ENCODE results near the gene VRTN. TPM values are rescaled to one million over a fixed set of nuclear protein-coding genes. Genes with fewer than 3 reads are reported as not detected.
"Not testable (repeated sequence)": the region's sequence is repeated elsewhere in the genome, so short reads cannot be mapped to it uniquely, and the experiment has no call there.

Gene VRTN
- total RNA-seq, 1 experiment from 2014 or later = not detected

- Histone ChIP-seq H3K4me1 (replicated peaks) (no peaks in the 10 kb centered on the region), H3K27me3 (replicated peaks) (peaks cover 8% of the 10 kb centered on the region; the same call in 1 of the 2 replicates), H3K36me3 (no peaks in the 10 kb centered on the region)
These were observed 10.0 kb downstream of the VRTN start for GRCh38 chr14:74358176-74358829.

GRCh38 chr14:74360163-74360562 lies 11.9 kb downstream of the VRTN start:
- no peak for DNase-seq (ENCODE audit: low read depth in 1 of 2, low spot score in 2 of 2)
- Histone ChIP-seq H3K9me3 (replicated peaks) (no peaks in the 10 kb centered on the region), H3K27me3 (replicated peaks) (peaks cover 8% of the 10 kb centered on the region; the same call in 1 of the 2 replicates)

More at GRCh38 chr14:74358176-74358829, 10.0 kb downstream of the VRTN start:
- Histone ChIP-seq H3K9me3 (replicated peaks) (no peaks in the 10 kb centered on the region), H3K27ac (no peak overlapping the region), H3K4me3 (no peak overlapping the region)
- DNase-seq (ENCODE audit: low read depth in 1 of 2, low spot score in 2 of 2) = no peak

GRCh38 chr14:74362361-74362915 lies 14.2 kb downstream of the VRTN start:
- DNase-seq (ENCODE audit: low read depth in 1 of 2, low spot score in 2 of 2) = peak; percentile 33 to 73
- Histone ChIP-seq H3K27me3 (replicated peaks) (peaks cover 8% of the 10 kb centered on the region; the same call in 1 of the 2 replicates), H3K9me3 (replicated peaks) (no peaks in the 10 kb centered on the region), H3K27ac (no peak overlapping the region), H3K36me3 (no peaks in the 10 kb centered on the region), H3K4me1 (replicated peaks) (no peaks in the 10 kb centered on the region), H3K4me3 (no peak overlapping the region)

More at GRCh38 chr14:74360163-74360562, 11.9 kb downstream of the VRTN start:
- Histone ChIP-seq H3K27ac (no peak overlapping the region), H3K4me3 (no peak overlapping the region), H3K4me1 (replicated peaks) (no peaks in the 10 kb centered on the region), H3K36me3 (no peaks in the 10 kb centered on the region)

GRCh38 chr14:74364271-74364880 lies 16.1 kb downstream of the VRTN start:
- H3K27me3 ChIP-seq (replicated peaks) = peaks cover 8% of the 10 kb centered on the region; the same call in 1 of the 2 replicates

GRCh38 chr14:74368026-74368425 lies 19.8 kb downstream of the VRTN start:
- Histone ChIP-seq H3K27me3 (replicated peaks) (peaks cover 2% of the 10 kb centered on the region), H3K4me1 (replicated peaks) (no peaks in the 10 kb centered on the region), H3K36me3 (no peaks in the 10 kb centered on the region), H3K27ac (no peak overlapping the region), H3K9me3 (replicated peaks) (no peaks in the 10 kb centered on the region), H3K4me3 (no peak overlapping the region)
- no peak for DNase-seq (ENCODE audit: low read depth in 1 of 2, low spot score in 2 of 2)

More at GRCh38 chr14:74364271-74364880, 16.1 kb downstream of the VRTN start:
- no peak overlapping the region for H3K4me3 ChIP-seq
- no peaks in the 10 kb centered on the region for H3K36me3 ChIP-seq
- no peaks in the 10 kb centered on the region for H3K4me1 ChIP-seq (replicated peaks)
- no peak overlapping the region for H3K27ac ChIP-seq
- no peaks in the 10 kb centered on the region for H3K9me3 ChIP-seq (replicated peaks)
- no peak for DNase-seq (ENCODE audit: low read depth in 1 of 2, low spot score in 2 of 2)

GRCh38 chr14:74368441-74368840 lies 20.2 kb downstream of the VRTN start:
- Histone ChIP-seq H3K27ac (no peak overlapping the region), H3K9me3 (replicated peaks) (no peaks in the 10 kb centered on the region), H3K4me1 (replicated peaks) (no peaks in the 10 kb centered on the region), H3K27me3 (replicated peaks) (no peaks in the 10 kb centered on the region; the same call in 1 of the 2 replicates), H3K4me3 (no peak overlapping the region), H3K36me3 (no peaks in the 10 kb centered on the region)
- DNase-seq (ENCODE audit: low read depth in 1 of 2, low spot score in 2 of 2) = no peak

- Histone ChIP-seq H3K4me3 (no peak overlapping the region), H3K36me3 (no peaks in the 10 kb centered on the region), H3K9me3 (replicated peaks) (no peaks in the 10 kb centered on the region), H3K27ac (no peak overlapping the region), H3K27me3 (replicated peaks) (no peaks in the 10 kb centered on the region), H3K4me1 (replicated peaks) (peaks cover 5% of the 10 kb centered on the region)
- no peak for DNase-seq (ENCODE audit: low read depth in 1 of 2, low spot score in 2 of 2)
These were observed 29.9 kb downstream of the VRTN start for GRCh38 chr14:74377976-74378690.

GRCh38 chr14:74380172-74380571 lies 31.9 kb downstream of the VRTN start:
- Histone ChIP-seq H3K27ac (no peak overlapping the region), H3K36me3 (no peaks in the 10 kb centered on the region), H3K27me3 (replicated peaks) (no peaks in the 10 kb centered on the region), H3K9me3 (replicated peaks) (no peaks in the 10 kb centered on the region), H3K4me1 (replicated peaks) (peaks cover 5% of the 10 kb centered on the region), H3K4me3 (no peak overlapping the region)
- no peak for DNase-seq (ENCODE audit: low read depth in 1 of 2, low spot score in 2 of 2)

- Histone ChIP-seq H3K27ac (no peak overlapping the region), H3K27me3 (replicated peaks) (no peaks in the 10 kb centered on the region; the same call in 1 of the 2 replicates), H3K4me3 (no peak overlapping the region), H3K4me1 (replicated peaks) (peaks cover 5% of the 10 kb centered on the region), H3K36me3 (no peaks in the 10 kb centered on the region), H3K9me3 (replicated peaks) (no peaks in the 10 kb centered on the region)
- DNase-seq (ENCODE audit: low read depth in 1 of 2, low spot score in 2 of 2) = no peak
These were observed 32.6 kb downstream of the VRTN start for GRCh38 chr14:74380845-74381244.

GRCh38 chr14:74381571-74381970 lies 33.3 kb downstream of the VRTN start:
- not testable (repeated sequence) for H3K27ac ChIP-seq; H3K4me3 ChIP-seq; H3K36me3 ChIP-seq; H3K27me3 ChIP-seq (replicated peaks); H3K4me1 ChIP-seq (replicated peaks); H3K9me3 ChIP-seq (replicated peaks)
- peak in 1 of 2 experiments; percentile 17 for DNase-seq (ENCODE audit: low read depth in 1 of 2, low spot score in 2 of 2)

GRCh38 chr14:74382231-74382630 lies 34.0 kb downstream of the VRTN start:
- peaks cover 5% of the 10 kb centered on the region for H3K4me1 ChIP-seq (replicated peaks)
- H3K9me3 ChIP-seq (replicated peaks) = no peaks in the 10 kb centered on the region
- no peaks in the 10 kb centered on the region; the same call in 1 of the 2 replicates for H3K27me3 ChIP-seq (replicated peaks)
- no peak for DNase-seq (ENCODE audit: low read depth in 1 of 2, low spot score in 2 of 2)
- H3K36me3 ChIP-seq = no peaks in the 10 kb centered on the region
- no peak overlapping the region for H3K4me3 ChIP-seq
- H3K27ac ChIP-seq = no peak overlapping the region

GRCh38 chr14:74389980-74390379 lies 41.7 kb downstream of the VRTN start:
- no peak overlapping the region for H3K27ac ChIP-seq
- no peaks in the 10 kb centered on the region for H3K4me1 ChIP-seq (replicated peaks)
- H3K4me3 ChIP-seq = no peak overlapping the region
- peaks cover 8% of the 10 kb centered on the region for H3K27me3 ChIP-seq (replicated peaks)
- DNase-seq (ENCODE audit: low read depth in 1 of 2, low spot score in 2 of 2) = no peak
- no peaks in the 10 kb centered on the region for H3K36me3 ChIP-seq
- no peaks in the 10 kb centered on the region for H3K9me3 ChIP-seq (replicated peaks)

- DNase-seq (ENCODE audit: low read depth in 1 of 2, low spot score in 2 of 2); H3K9me3 ChIP-seq (replicated peaks); H3K4me1 ChIP-seq (replicated peaks); H3K4me3 ChIP-seq; H3K36me3 ChIP-seq; H3K27me3 ChIP-seq (replicated peaks); H3K27ac ChIP-seq: not testable (repeated sequence)
These were observed 42.2 kb downstream of the VRTN start for GRCh38 chr14:74390505-74390904.

- Histone ChIP-seq H3K27me3 (replicated peaks) (peaks cover 8% of the 10 kb centered on the region), H3K9me3 (replicated peaks) (no peaks in the 10 kb centered on the region), H3K36me3 (no peaks in the 10 kb centered on the region), H3K27ac (no peak overlapping the region), H3K4me1 (replicated peaks) (no peaks in the 10 kb centered on the region), H3K4me3 (no peak overlapping the region)
- DNase-seq (ENCODE audit: low read depth in 1 of 2, low spot score in 2 of 2) = no peak
These were observed 43.2 kb downstream of the VRTN start for GRCh38 chr14:74391479-74391878.
